ENCODE results near the gene CPXM2.

Gene CPXM2

GRCh38 chr10:123865350-123865749 is 26.3 kb downstream of the CPXM2 start:
- no peaks in the 10 kb centered on the region for H3K9me3 ChIP-seq (replicated peaks; ENCODE audit: low read length)
- H3K27me3 ChIP-seq (ENCODE audit: control insufficient read depth, insufficient read depth, low read length): no peaks in the 10 kb centered on the region
- H3K4me3 ChIP-seq (ENCODE audit: low read length): no peak overlapping the region
- no peak overlapping the region for H3K9ac ChIP-seq (ENCODE audit: low read depth, low read length)
- no peaks in the 10 kb centered on the region for H3K36me3 ChIP-seq (ENCODE audit: insufficient read depth, low read length)
- no peaks in the 10 kb centered on the region for H3K4me1 ChIP-seq (ENCODE audit: control insufficient read depth, insufficient read depth, low read length)
- no peak overlapping the region for H3K4me2 ChIP-seq (ENCODE audit: low read length)

GRCh38 chr10:123864923-123865322 is 26.7 kb downstream of the CPXM2 start:
- Histone ChIP-seq H3K9me3 (replicated peaks; ENCODE audit: low read length) (peaks cover 1% of the 10 kb centered on the region), H3K36me3 (ENCODE audit: insufficient read depth, low read length) (no peaks in the 10 kb centered on the region), H3K4me3 (ENCODE audit: low read length) (no peak overlapping the region), H3K4me2 (ENCODE audit: low read length) (no peak overlapping the region), H3K27me3 (ENCODE audit: control insufficient read depth, insufficient read depth, low read length) (no peaks in the 10 kb centered on the region), H3K4me1 (ENCODE audit: control insufficient read depth, insufficient read depth, low read length) (no peaks in the 10 kb centered on the region), H3K9ac (ENCODE audit: low read depth, low read length) (no peak overlapping the region)

- H3K27me3 ChIP-seq (ENCODE audit: control insufficient read depth, insufficient read depth, low read length): no peaks in the 10 kb centered on the region
- peaks cover 8% of the 10 kb centered on the region for H3K9me3 ChIP-seq (replicated peaks; ENCODE audit: low read length)
- H3K36me3 ChIP-seq (ENCODE audit: insufficient read depth, low read length): no peaks in the 10 kb centered on the region
- no peak overlapping the region for H3K4me3 ChIP-seq (ENCODE audit: low read length)
- H3K9ac ChIP-seq (ENCODE audit: low read depth, low read length): no peak overlapping the region
- no peaks in the 10 kb centered on the region for H3K4me1 ChIP-seq (ENCODE audit: control insufficient read depth, insufficient read depth, low read length)
- no peak overlapping the region for H3K4me2 ChIP-seq (ENCODE audit: low read length)
Measured at GRCh38 chr10:123863721-123864482, 27.7 kb downstream of the CPXM2 start.

- H3K27me3 ChIP-seq (ENCODE audit: control insufficient read depth, insufficient read depth, low read length): no peaks in the 10 kb centered on the region
- H3K4me2 ChIP-seq (ENCODE audit: low read length): no peak overlapping the region
- no peaks in the 10 kb centered on the region for H3K36me3 ChIP-seq (ENCODE audit: insufficient read depth, low read length)
- H3K4me3 ChIP-seq (ENCODE audit: low read length): no peak overlapping the region
- no peak overlapping the region for H3K9ac ChIP-seq (ENCODE audit: low read depth, low read length)
- no peaks in the 10 kb centered on the region for H3K4me1 ChIP-seq (ENCODE audit: control insufficient read depth, insufficient read depth, low read length)
- peaks cover 8% of the 10 kb centered on the region for H3K9me3 ChIP-seq (replicated peaks; ENCODE audit: low read length)
Measured at GRCh38 chr10:123863183-123863575, 28.4 kb downstream of the CPXM2 start.

GRCh38 chr10:123862421-123863182 is 29.0 kb downstream of the CPXM2 start:
- Histone ChIP-seq H3K4me1 (ENCODE audit: control insufficient read depth, insufficient read depth, low read length) (no peaks in the 10 kb centered on the region), H3K36me3 (ENCODE audit: insufficient read depth, low read length) (no peaks in the 10 kb centered on the region), H3K27me3 (ENCODE audit: control insufficient read depth, insufficient read depth, low read length) (no peaks in the 10 kb centered on the region), H3K9me3 (replicated peaks; ENCODE audit: low read length) (peaks cover 8% of the 10 kb centered on the region), H3K4me3 (ENCODE audit: low read length) (no peak overlapping the region), H3K9ac (ENCODE audit: low read depth, low read length) (no peak overlapping the region), H3K4me2 (ENCODE audit: low read length) (no peak overlapping the region)

GRCh38 chr10:123860856-123861255 is 30.8 kb downstream of the CPXM2 start:
- no peak overlapping the region for H3K9ac ChIP-seq (ENCODE audit: low read depth, low read length)
- peaks cover 8% of the 10 kb centered on the region for H3K9me3 ChIP-seq (replicated peaks; ENCODE audit: low read length)
- H3K4me2 ChIP-seq (ENCODE audit: low read length): no peak overlapping the region
- no peaks in the 10 kb centered on the region for H3K4me1 ChIP-seq (ENCODE audit: control insufficient read depth, insufficient read depth, low read length)
- no peaks in the 10 kb centered on the region for H3K27me3 ChIP-seq (ENCODE audit: control insufficient read depth, insufficient read depth, low read length)
- no peaks in the 10 kb centered on the region for H3K36me3 ChIP-seq (ENCODE audit: insufficient read depth, low read length)
- no peak overlapping the region for H3K4me3 ChIP-seq (ENCODE audit: low read length)

GRCh38 chr10:123860209-123860608 is 31.4 kb downstream of the CPXM2 start:
- Histone ChIP-seq H3K4me3 (ENCODE audit: low read length) (no peak overlapping the region), H3K9ac (ENCODE audit: low read depth, low read length) (no peak overlapping the region), H3K9me3 (replicated peaks; ENCODE audit: low read length) (peaks cover 8% of the 10 kb centered on the region), H3K4me2 (ENCODE audit: low read length) (no peak overlapping the region), H3K36me3 (ENCODE audit: insufficient read depth, low read length) (no peaks in the 10 kb centered on the region), H3K27me3 (ENCODE audit: control insufficient read depth, insufficient read depth, low read length) (no peaks in the 10 kb centered on the region), H3K4me1 (ENCODE audit: control insufficient read depth, insufficient read depth, low read length) (no peaks in the 10 kb centered on the region)

- Histone ChIP-seq H3K9ac (ENCODE audit: low read depth, low read length) (no peak overlapping the region), H3K4me2 (ENCODE audit: low read length) (no peak overlapping the region), H3K36me3 (ENCODE audit: insufficient read depth, low read length) (no peaks in the 10 kb centered on the region), H3K4me1 (ENCODE audit: control insufficient read depth, insufficient read depth, low read length) (no peaks in the 10 kb centered on the region), H3K27me3 (ENCODE audit: control insufficient read depth, insufficient read depth, low read length) (no peaks in the 10 kb centered on the region), H3K4me3 (ENCODE audit: low read length) (no peak overlapping the region), H3K9me3 (replicated peaks; ENCODE audit: low read length) (peaks cover 8% of the 10 kb centered on the region)
Measured at GRCh38 chr10:123859653-123860050, 32.0 kb downstream of the CPXM2 start.

GRCh38 chr10:123858907-123859652 is 32.5 kb downstream of the CPXM2 start:
- H3K9ac ChIP-seq (ENCODE audit: low read depth, low read length): no peak overlapping the region

GRCh38 chr10:123858077-123858681 is 33.4 kb downstream of the CPXM2 start:
- no peak overlapping the region for H3K4me3 ChIP-seq (ENCODE audit: low read length)
- no peaks in the 10 kb centered on the region for H3K36me3 ChIP-seq (ENCODE audit: insufficient read depth, low read length)
- peaks cover 8% of the 10 kb centered on the region for H3K9me3 ChIP-seq (replicated peaks; ENCODE audit: low read length)
- no peaks in the 10 kb centered on the region for H3K27me3 ChIP-seq (ENCODE audit: control insufficient read depth, insufficient read depth, low read length)
- no peak overlapping the region for H3K4me2 ChIP-seq (ENCODE audit: low read length)
- H3K4me1 ChIP-seq (ENCODE audit: control insufficient read depth, insufficient read depth, low read length): no peaks in the 10 kb centered on the region
- H3K9ac ChIP-seq (ENCODE audit: low read depth, low read length): no peak overlapping the region

More at GRCh38 chr10:123858907-123859652, 32.5 kb downstream of the CPXM2 start:
- H3K36me3 ChIP-seq (ENCODE audit: insufficient read depth, low read length): no peaks in the 10 kb centered on the region
- no peaks in the 10 kb centered on the region for H3K4me1 ChIP-seq (ENCODE audit: control insufficient read depth, insufficient read depth, low read length)
- peaks cover 8% of the 10 kb centered on the region for H3K9me3 ChIP-seq (replicated peaks; ENCODE audit: low read length)
- H3K27me3 ChIP-seq (ENCODE audit: control insufficient read depth, insufficient read depth, low read length): no peaks in the 10 kb centered on the region
- no peak overlapping the region for H3K4me3 ChIP-seq (ENCODE audit: low read length)
- H3K4me2 ChIP-seq (ENCODE audit: low read length): no peak overlapping the region

GRCh38 chr10:123857616-123858015 is 34.0 kb downstream of the CPXM2 start:
- no peak overlapping the region for H3K9ac ChIP-seq (ENCODE audit: low read depth, low read length)
- H3K36me3 ChIP-seq (ENCODE audit: insufficient read depth, low read length): no peaks in the 10 kb centered on the region
- H3K27me3 ChIP-seq (ENCODE audit: control insufficient read depth, insufficient read depth, low read length): no peaks in the 10 kb centered on the region
- H3K4me3 ChIP-seq (ENCODE audit: low read length): no peak overlapping the region
- no peaks in the 10 kb centered on the region for H3K4me1 ChIP-seq (ENCODE audit: control insufficient read depth, insufficient read depth, low read length)
- no peak overlapping the region for H3K4me2 ChIP-seq (ENCODE audit: low read length)
- H3K9me3 ChIP-seq (replicated peaks; ENCODE audit: low read length): peaks cover 8% of the 10 kb centered on the region
